Activated CD4-positive, alpha-beta memory T cell treated with anti-CD3 and anti-CD28 coated beads, Interleukin-2, amount 10 ng/mL, durations not matched to agents 7 days and 5 days (primary cell): ENCODE measurements around the gene TMEM79. TPM values are rescaled to one million over a fixed set of nuclear protein-coding genes. Genes with fewer than 3 reads are reported as not detected.

Experiments used
- CTCF ChIA-PET: fragments of 350-600 bp; sonication (Branson Sonifier 250); formaldehyde crosslinking; loops from one replicate; lab custom pipeline; 2021; ENCODE audit warnings: antibody characterized with exemption, inconsistent platforms; lab: Charles Lee
- POLR2A ChIA-PET: fragments of 350-600 bp; sonication (Branson Sonifier 250); formaldehyde crosslinking; loops from one replicate; lab custom pipeline; 2021; ENCODE audit warnings: antibody characterized with exemption; lab: Charles Lee
- DNase-seq: peaks from one replicate; pipeline ENCODE4 v3.0.0-alpha.2; 2020
- H3K27ac Mint-ChIP-seq: one replicate; pipeline ENCODE4 v1.8.0; 2021; ENCODE audit warnings: mild to moderate bottlenecking, mixed read lengths
- H3K27me3 Mint-ChIP-seq: one replicate; pipeline ENCODE4 v1.8.0; 2021; ENCODE audit warnings: mixed read lengths
- H3K36me3 Mint-ChIP-seq: one replicate; pipeline ENCODE4 v1.8.0; 2021; ENCODE audit warnings: low read depth, mixed read lengths
- H3K4me1 Mint-ChIP-seq: one replicate; pipeline ENCODE4 v1.8.0; 2021; ENCODE audit warnings: mixed read lengths
- H3K4me3 Mint-ChIP-seq: one replicate; pipeline ENCODE4 v1.8.0; 2021; ENCODE audit warnings: mild to moderate bottlenecking, mixed read lengths
- H3K9me3 Mint-ChIP-seq: one replicate; pipeline ENCODE4 v1.8.0; 2021; ENCODE audit warnings: mixed read lengths
- total RNA-seq, 2 experiments: library from RNA; stranded (reverse); gene quantifications; one replicate each; pipeline ENCODE4 v1.2.3, GENCODE V29; 2021

Gene TMEM79
- total RNA-seq, 2 experiments from 2014 or later, result 8.9 to 9.1 TPM

GRCh38 chr1:156286061-156286460 is 1.9 kb downstream of the TMEM79 start:
- no peak overlapping the region for H3K27ac Mint-ChIP-seq
- H3K4me3 Mint-ChIP-seq, result no peak overlapping the region

GRCh38 chr1:156289857-156290256 is 5.7 kb downstream of the TMEM79 start:
- CTCF ChIA-PET, result no interaction called here

More at GRCh38 chr1:156286061-156286460, 1.9 kb downstream of the TMEM79 start:
- Mint-ChIP-seq H3K9me3 (no peaks in the 10 kb centered on the region), H3K27me3 (no peaks in the 10 kb centered on the region), H3K36me3 (peaks cover 20% of the 10 kb centered on the region), H3K4me1 (peaks cover 26% of the 10 kb centered on the region)
- CTCF ChIA-PET, result no interaction called here
- no peak for DNase-seq
- POLR2A ChIA-PET, result interaction anchor here (1.6 kb wide), 1 partner anchor 9 kb away, joined by 4 read pairs; the partner anchor contains the start of gene GLMP

GRCh38 chr1:156291226-156292061 is 7.3 kb downstream of the TMEM79 start:
- Mint-ChIP-seq H3K36me3 (peaks cover 20% of the 10 kb centered on the region), H3K9me3 (no peaks in the 10 kb centered on the region), H3K27ac (no peak overlapping the region), H3K4me1 (peaks cover 19% of the 10 kb centered on the region), H3K27me3 (no peaks in the 10 kb centered on the region), H3K4me3 (no peak overlapping the region)
- POLR2A ChIA-PET, result interaction anchor here (0.6 to 1.4 kb wide), 2 partner anchors 8 to 9 kb away, joined by 3 to 5 read pairs; partner anchors contain the start of genes SMG5 and TMEM79
- no peak for DNase-seq
- CTCF ChIA-PET, result no interaction called here

More at GRCh38 chr1:156289857-156290256, 5.7 kb downstream of the TMEM79 start:
- POLR2A ChIA-PET, result no interaction called here
- peaks cover 8% of the 10 kb centered on the region for H3K4me1 Mint-ChIP-seq
- no peaks in the 10 kb centered on the region for H3K9me3 Mint-ChIP-seq
- H3K36me3 Mint-ChIP-seq, result peaks cover 23% of the 10 kb centered on the region
- H3K4me3 Mint-ChIP-seq, result no peak overlapping the region
- no peaks in the 10 kb centered on the region for H3K27me3 Mint-ChIP-seq
- DNase-seq, result no peak
- H3K27ac Mint-ChIP-seq, result no peak overlapping the region

- POLR2A ChIA-PET, result interaction anchor here (3.5 kb wide), 1 partner anchor 10 kb away, joined by 67 read pairs; the partner anchor contains the start of genes SMG5 and TMEM79
- H3K27me3 Mint-ChIP-seq, result no peaks in the 10 kb centered on the region
- no peak for DNase-seq
Observed at GRCh38 chr1:156293098-156293434, 8.9 kb downstream of the TMEM79 start.

GRCh38 chr1:156293895-156294294 is 9.8 kb downstream of the TMEM79 start:
- POLR2A ChIA-PET, result interaction anchor here (0.8 to 3.5 kb wide), 2 partner anchors 11 to 457 kb away, joined by 3 to 67 read pairs; partner anchors contain the start of genes HDGF, SMG5 and TMEM79
- CTCF ChIA-PET, result no interaction called here
- Mint-ChIP-seq H3K4me1 (peaks cover 19% of the 10 kb centered on the region), H3K9me3 (no peaks in the 10 kb centered on the region), H3K27ac (no peak overlapping the region), H3K4me3 (no peak overlapping the region), H3K27me3 (no peaks in the 10 kb centered on the region), H3K36me3 (peaks cover 16% of the 10 kb centered on the region)
- DNase-seq, result no peak

More at GRCh38 chr1:156293098-156293434, 8.9 kb downstream of the TMEM79 start:
- Mint-ChIP-seq H3K4me3 (no peak overlapping the region), H3K27ac (no peak overlapping the region), H3K4me1 (peaks cover 19% of the 10 kb centered on the region), H3K9me3 (no peaks in the 10 kb centered on the region), H3K36me3 (peaks cover 20% of the 10 kb centered on the region)
- CTCF ChIA-PET, result no interaction called here

- peak within 1 kb of the TSS; percentile 77 for H3K27ac Mint-ChIP-seq
- peak within 1 kb of the TSS; percentile 88 for H3K4me3 Mint-ChIP-seq
Observed at GRCh38 chr1:156295391-156295947, 11.3 kb downstream of the TMEM79 start, which contains the start of gene GLMP. Gene GLMP (minus strand): TSS chr1:156295679. CDS start chr1:156295645, 34 bp downstream.

GRCh38 chr1:156298852-156299357 is 14.8 kb downstream of the TMEM79 start, which contains the start of gene VHLL:
Gene VHLL (minus strand): TSS chr1:156299307. CDS start chr1:156299189, 118 bp downstream.
- Mint-ChIP-seq H3K9me3 (no peaks in the 10 kb centered on the region), H3K27me3 (no peaks in the 10 kb centered on the region), H3K36me3 (no peaks in the 10 kb centered on the region), H3K4me3 (no peak within 1 kb of the TSS), H3K27ac (no peak within 1 kb of the TSS), H3K4me1 (peaks cover 17% of the 10 kb centered on the region)
- no peak for DNase-seq
- ChIA-PET POLR2A (interaction anchor here (2.2 kb wide), 1 partner anchor 8 kb away, joined by 7 read pairs; no protein-coding TSS in a partner anchor), CTCF (no interaction called here)

More at GRCh38 chr1:156295391-156295947, 11.3 kb downstream of the TMEM79 start, which contains the start of gene GLMP:
- Mint-ChIP-seq H3K9me3 (no peaks in the 10 kb centered on the region), H3K27me3 (no peaks in the 10 kb centered on the region), H3K4me1 (peaks cover 19% of the 10 kb centered on the region), H3K36me3 (peaks cover 7% of the 10 kb centered on the region)
- CTCF ChIA-PET, result interaction anchor here (0.6 to 1.1 kb wide), 2 partner anchors 13 to 22 kb away, joined by 6 to 10 read pairs; partner anchors contain the start of gene SMG5
- POLR2A ChIA-PET, result interaction anchor here (1.0 to 3.5 kb wide), 4 partner anchors 9 to 16 kb away, joined by 3 to 67 read pairs (median 4); partner anchors contain the start of genes SMG5 and TMEM79
- peak; percentile 74 for DNase-seq

- Mint-ChIP-seq H3K36me3 (peaks cover 16% of the 10 kb centered on the region), H3K4me1 (no peaks in the 10 kb centered on the region), H3K9me3 (no peaks in the 10 kb centered on the region), H3K4me3 (no peak overlapping the region), H3K27ac (no peak overlapping the region), H3K27me3 (no peaks in the 10 kb centered on the region)
- ChIA-PET POLR2A (interaction anchor here (0.7 kb wide), 1 partner anchor 21 kb away, joined by 3 read pairs; the partner anchor contains the start of gene SMG5), CTCF (interaction anchor here (0.7 to 2.8 kb wide), 4 partner anchors 16 to 239 kb away, joined by 3 to 10 read pairs (median 4); no protein-coding TSS in a partner anchor)
- no peak for DNase-seq
Observed at GRCh38 chr1:156303241-156303640, 19.1 kb downstream of the TMEM79 start.

GRCh38 chr1:156305215-156305614 is 21.1 kb downstream of the TMEM79 start:
- ChIA-PET CTCF (interaction anchor here (1.2 to 2.8 kb wide), 2 partner anchors 14 to 26 kb away, joined by 3 to 10 read pairs; no protein-coding TSS in a partner anchor), POLR2A (no interaction called here)
- no peak overlapping the region for H3K4me3 Mint-ChIP-seq
- no peaks in the 10 kb centered on the region for H3K27me3 Mint-ChIP-seq
- no peaks in the 10 kb centered on the region for H3K9me3 Mint-ChIP-seq
- no peaks in the 10 kb centered on the region for H3K4me1 Mint-ChIP-seq
- no peak overlapping the region for H3K27ac Mint-ChIP-seq
- H3K36me3 Mint-ChIP-seq, result peaks cover 29% of the 10 kb centered on the region
- no peak for DNase-seq

GRCh38 chr1:156308078-156308477 is 24.0 kb downstream of the TMEM79 start:
- Mint-ChIP-seq H3K27ac (no peak overlapping the region), H3K27me3 (no peaks in the 10 kb centered on the region), H3K9me3 (no peaks in the 10 kb centered on the region), H3K36me3 (peaks cover 52% of the 10 kb centered on the region), H3K4me3 (no peak overlapping the region), H3K4me1 (no peaks in the 10 kb centered on the region)
- ChIA-PET CTCF (no interaction called here), POLR2A (interaction anchor here (1.9 to 2.4 kb wide), 2 partner anchors 9 to 25 kb away, joined by 7 to 14 read pairs; partner anchors contain the start of genes SMG5, TMEM79 and VHLL)
- no peak for DNase-seq

- H3K4me1 Mint-ChIP-seq, result no peaks in the 10 kb centered on the region
- no peaks in the 10 kb centered on the region for H3K27me3 Mint-ChIP-seq
- H3K9me3 Mint-ChIP-seq, result no peaks in the 10 kb centered on the region
- H3K27ac Mint-ChIP-seq, result no peak overlapping the region
- CTCF ChIA-PET, result interaction anchor here (1.3 kb wide), 1 partner anchor 8 kb away, joined by 5 read pairs; no protein-coding TSS in a partner anchor
- no peak overlapping the region for H3K4me3 Mint-ChIP-seq
- H3K36me3 Mint-ChIP-seq, result peaks cover 66% of the 10 kb centered on the region
- POLR2A ChIA-PET, result interaction anchor here (1.0 to 1.5 kb wide), 2 partner anchors 29 to 146 kb away, joined by 3 to 8 read pairs; partner anchors contain the start of gene SMG5
- no peak for DNase-seq
Observed at GRCh38 chr1:156310962-156311361, 26.8 kb downstream of the TMEM79 start.

GRCh38 chr1:156316909-156317308 is 32.8 kb downstream of the TMEM79 start:
- no peaks in the 10 kb centered on the region for H3K27me3 Mint-ChIP-seq
- ChIA-PET CTCF (interaction anchor here (0.6 to 1.8 kb wide), 4 partner anchors 27 to 443 kb away, joined by 3 to 8 read pairs (median 4); partner anchors contain the start of genes SMG5 and TMEM79), POLR2A (interaction anchor here (0.9 kb wide), 1 partner anchor 34 kb away, joined by 3 read pairs; the partner anchor contains the start of gene SMG5)
- no peak overlapping the region for H3K4me3 Mint-ChIP-seq
- no peaks in the 10 kb centered on the region for H3K9me3 Mint-ChIP-seq
- no peaks in the 10 kb centered on the region for H3K4me1 Mint-ChIP-seq
- peaks cover 74% of the 10 kb centered on the region for H3K36me3 Mint-ChIP-seq
- no peak overlapping the region for H3K27ac Mint-ChIP-seq
- no peak for DNase-seq
